Peyer's patch (tissue), 4 donors: ENCODE measurements around the gene SMIM45.
A peak's percentile ranks its signal among the peaks of the same experiment; 100 is the strongest.

ENCODE experiments used
- DNase-seq, 3 donors: peaks; one replicate each; pipeline ENCODE4 v3.0.0-alpha.2; 2017 to 2019
- H3K27ac ChIP-seq, 4 donors: fragments of 200-600 bp; sonication (generic); one replicate each; pipeline ENCODE4 v1.5.1; 2016 to 2019
- H3K27me3 ChIP-seq, 2 donors: fragments of 200-600 bp; sonication (generic); one replicate each; pipeline ENCODE4 v1.5.1; 2019
- H3K36me3 ChIP-seq, 3 donors: fragments of 200-600 bp; sonication (generic); one replicate each; pipeline ENCODE4 v1.5.1; 2016 to 2019
- H3K4me1 ChIP-seq, 4 donors: fragments of 200-600 bp; sonication (generic); one replicate each; pipeline ENCODE4 v1.5.1; 2016 to 2019
- H3K4me3 ChIP-seq, 4 donors: fragments of 200-600 bp; sonication (generic); 1 replicate in 3 of 4; 2 replicates in 1 of 4; pipeline ENCODE4 v1.5.1; 2016 to 2019; ENCODE audit warnings: mild to moderate bottlenecking in 1 of 4
- H3K9me3 ChIP-seq, 4 donors: fragments of 200-600 bp; sonication (generic); one replicate each; pipeline ENCODE4 v1.5.1; 2016 to 2019; ENCODE audit warnings: mild to moderate bottlenecking in 1 of 4
- POLR2A ChIP-seq, 2 donors: fragments of 450-650 bp; IDR thresholded peaks; one replicate each; pipeline ENCODE4 v1.5.1; 2017; ENCODE audit warnings: antibody characterized with exemption in 2 of 2, mild to moderate bottlenecking in 2 of 2, moderate library complexity in 2 of 2
- TF ChIP-seq, protein P1 (sequence below), 6 experiments: fragments of 450-650 bp in 4 of 6; fragments of 200-600 bp in 2 of 6; sonication (generic) in 1 of 6; IDR thresholded peaks; one replicate each; pipeline ENCODE4 v1.5.1; 2017 to 2019; ENCODE audit warnings: antibody characterized with exemption in 6 of 6, mild to moderate bottlenecking in 3 of 6, moderate library complexity in 1 of 6

Gene SMIM45

DNA sequence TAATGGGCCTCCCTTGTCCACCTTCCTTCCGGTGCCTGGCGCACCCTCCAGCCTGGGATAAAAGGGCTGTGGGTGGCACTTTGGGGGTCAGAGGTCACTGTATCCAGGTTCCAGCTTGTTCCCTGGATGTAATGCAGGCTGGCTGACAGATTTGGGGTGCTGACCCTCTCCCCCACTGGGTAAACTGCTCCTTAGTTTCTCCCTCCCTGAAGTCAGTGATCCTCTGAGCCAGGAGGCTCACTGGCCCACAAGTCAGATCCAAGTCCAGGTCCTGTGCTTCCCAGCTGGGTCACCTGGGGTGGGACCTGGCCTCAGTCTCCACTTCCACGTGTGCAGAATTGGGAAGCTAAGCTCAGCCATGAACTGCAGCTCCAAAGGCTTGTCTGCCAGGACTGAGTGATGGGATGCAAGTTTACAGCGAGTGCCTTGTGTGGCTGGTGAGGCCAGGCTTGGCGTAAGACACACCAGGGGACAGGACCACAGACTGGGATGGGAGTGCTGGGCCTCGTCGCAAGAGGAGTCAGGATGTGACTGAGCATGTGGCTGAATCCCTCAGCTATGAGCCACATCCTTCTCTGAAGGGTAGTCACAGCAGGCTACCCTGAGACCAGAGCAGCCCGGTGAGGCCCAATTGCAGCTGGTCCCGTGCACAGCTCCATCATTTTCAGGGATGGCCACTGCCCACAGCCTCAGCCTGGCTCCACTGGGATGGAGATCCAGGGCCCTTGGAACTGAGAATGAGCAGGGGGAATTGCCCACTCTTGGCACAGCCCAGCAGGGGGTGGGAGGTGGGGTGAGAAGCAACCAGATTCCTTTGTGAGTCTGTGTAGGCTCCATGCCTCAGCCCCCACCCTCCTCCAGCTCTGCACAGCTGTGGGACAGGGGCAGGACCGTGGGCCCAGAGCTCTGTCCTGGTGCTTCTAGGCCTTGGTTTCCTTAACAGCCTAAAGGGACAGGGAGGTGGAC lies 44.2 kb upstream of the SMIM45 start:
- no peaks in the 10 kb centered on the region for H3K9me3 ChIP-seq
- H3K27ac ChIP-seq = peak overlapping the region in 1 of 4 donors; percentile 67
- no peak overlapping the region for H3K4me3 ChIP-seq
- peaks cover 0 to 46% (median 0%) of the 10 kb centered on the region in 3 donors for H3K36me3 ChIP-seq
- H3K27me3 ChIP-seq = peaks cover 0 to 32% of the 10 kb centered on the region in 2 donors
- DNase-seq = no peak
- peaks cover 0 to 34% (median 20%) of the 10 kb centered on the region in 4 donors for H3K4me1 ChIP-seq
- TF ChIP-seq POLR2A (IDR thresholded peaks at IDR 0.05) = no peak

DNA sequence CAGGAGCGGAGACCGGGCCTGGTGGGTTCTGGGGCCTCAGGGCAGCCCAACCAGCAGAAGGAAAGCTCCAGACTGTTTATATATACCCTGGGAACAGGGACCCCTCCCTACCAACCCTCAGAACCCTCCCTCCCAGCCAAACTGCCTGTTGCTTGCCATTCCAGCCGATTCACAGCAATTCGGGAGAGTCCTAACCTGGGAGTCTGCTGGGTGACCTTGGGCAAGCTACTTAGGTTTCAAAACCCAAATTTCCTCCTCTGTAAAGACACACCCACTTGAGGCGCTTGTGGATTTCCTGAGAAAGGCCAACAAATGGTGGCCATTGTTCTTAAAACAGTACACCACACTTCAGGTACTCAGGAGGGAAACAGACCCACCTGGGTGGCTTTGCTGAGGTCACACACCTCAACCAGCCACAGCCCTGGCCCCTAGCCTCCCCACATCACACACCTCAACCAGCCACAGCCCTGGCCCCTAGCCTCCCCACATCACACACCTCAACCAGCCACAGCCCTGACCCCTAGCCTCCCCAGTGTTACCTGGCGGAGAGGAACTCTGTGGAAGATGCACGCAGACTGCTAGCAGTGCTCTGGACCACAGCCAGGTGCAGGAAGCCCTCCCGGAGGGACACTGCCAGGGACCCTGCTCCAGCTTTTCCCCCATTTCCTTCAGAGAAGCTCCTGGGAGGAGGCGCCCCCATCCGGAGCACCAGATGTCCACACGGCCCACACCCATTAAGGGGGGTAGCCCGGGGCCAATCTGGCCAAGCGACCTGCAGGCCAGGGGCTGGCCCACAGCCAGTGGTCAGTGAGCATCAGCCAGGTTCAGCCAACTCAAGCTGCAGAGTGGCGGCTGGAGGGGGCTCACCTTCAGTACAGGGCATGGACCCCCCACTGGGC lies 43.3 kb upstream of the SMIM45 start:
- Histone ChIP-seq H3K4me3 (no peak overlapping the region), H3K27me3 (peaks cover 0 to 41% of the 10 kb centered on the region in 2 donors), H3K4me1 (peaks cover 0 to 34% (median 20%) of the 10 kb centered on the region in 4 donors), H3K27ac (peak overlapping the region in 1 of 4 donors; percentile 67), H3K9me3 (no peaks in the 10 kb centered on the region), H3K36me3 (peaks cover 0 to 36% (median 0%) of the 10 kb centered on the region in 3 donors)
- TF ChIP-seq, protein P1, sequence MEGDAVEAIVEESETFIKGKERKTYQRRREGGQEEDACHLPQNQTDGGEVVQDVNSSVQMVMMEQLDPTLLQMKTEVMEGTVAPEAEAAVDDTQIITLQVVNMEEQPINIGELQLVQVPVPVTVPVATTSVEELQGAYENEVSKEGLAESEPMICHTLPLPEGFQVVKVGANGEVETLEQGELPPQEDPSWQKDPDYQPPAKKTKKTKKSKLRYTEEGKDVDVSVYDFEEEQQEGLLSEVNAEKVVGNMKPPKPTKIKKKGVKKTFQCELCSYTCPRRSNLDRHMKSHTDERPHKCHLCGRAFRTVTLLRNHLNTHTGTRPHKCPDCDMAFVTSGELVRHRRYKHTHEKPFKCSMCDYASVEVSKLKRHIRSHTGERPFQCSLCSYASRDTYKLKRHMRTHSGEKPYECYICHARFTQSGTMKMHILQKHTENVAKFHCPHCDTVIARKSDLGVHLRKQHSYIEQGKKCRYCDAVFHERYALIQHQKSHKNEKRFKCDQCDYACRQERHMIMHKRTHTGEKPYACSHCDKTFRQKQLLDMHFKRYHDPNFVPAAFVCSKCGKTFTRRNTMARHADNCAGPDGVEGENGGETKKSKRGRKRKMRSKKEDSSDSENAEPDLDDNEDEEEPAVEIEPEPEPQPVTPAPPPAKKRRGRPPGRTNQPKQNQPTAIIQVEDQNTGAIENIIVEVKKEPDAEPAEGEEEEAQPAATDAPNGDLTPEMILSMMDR (IDR thresholded peaks at IDR 0.05) = no peak
- TF ChIP-seq POLR2A (IDR thresholded peaks at IDR 0.05) = no peak
- peak in 2 of 3 donors; percentile 52 to 73 for DNase-seq

DNA sequence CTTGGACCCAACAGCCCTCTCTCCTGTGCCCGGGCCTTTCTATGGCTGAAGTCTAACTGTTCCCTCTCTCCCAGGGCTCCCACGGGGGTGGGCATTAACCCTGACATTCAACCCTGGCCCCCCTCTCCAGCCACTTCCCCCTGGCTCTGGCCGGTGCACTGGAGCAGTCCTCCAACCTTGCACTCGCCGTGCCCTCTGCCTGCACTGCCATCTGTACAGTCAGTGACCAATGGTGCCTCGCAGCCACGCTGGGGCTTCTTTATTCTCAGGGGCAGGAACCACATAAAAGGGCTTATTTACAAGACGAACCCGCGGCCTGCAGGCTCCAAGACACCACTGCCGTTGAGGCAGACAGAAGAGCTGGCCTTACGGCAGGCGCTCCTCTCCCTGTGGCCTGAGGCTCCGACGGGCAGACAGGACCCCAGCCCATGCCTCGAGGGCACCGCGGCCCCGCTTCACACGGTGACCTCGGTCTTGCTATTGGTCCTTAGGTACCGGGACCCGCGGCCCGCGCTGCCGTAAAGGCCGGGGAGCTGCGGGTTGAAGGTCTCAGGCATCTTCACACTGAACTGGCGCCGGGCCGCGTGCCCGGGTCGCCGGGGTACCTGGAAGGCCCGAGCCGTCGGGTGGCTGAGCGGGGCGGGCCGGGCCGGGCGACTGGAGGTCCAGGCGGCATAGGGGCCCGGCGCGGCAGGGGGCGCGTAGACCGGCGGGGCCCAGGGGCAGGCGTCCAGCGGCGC lies 42.5 kb upstream of the SMIM45 start:
- H3K27ac ChIP-seq = peak overlapping the region in 1 of 4 donors; percentile 67
- peak in 1 of 3 donors; percentile 49 for DNase-seq
- peaks cover 0 to 48% of the 10 kb centered on the region in 2 donors for H3K27me3 ChIP-seq
- peaks cover 0 to 28% (median 0%) of the 10 kb centered on the region in 3 donors for H3K36me3 ChIP-seq
- peaks cover 0 to 42% (median 23%) of the 10 kb centered on the region in 4 donors for H3K4me1 ChIP-seq
- TF ChIP-seq, protein P1 (IDR thresholded peaks at IDR 0.05) = no peak
- TF ChIP-seq POLR2A (IDR thresholded peaks at IDR 0.05) = no peak
- H3K4me3 ChIP-seq = peak overlapping the region; percentile 26 to 51 (median 42)
- H3K9me3 ChIP-seq = no peaks in the 10 kb centered on the region

DNA sequence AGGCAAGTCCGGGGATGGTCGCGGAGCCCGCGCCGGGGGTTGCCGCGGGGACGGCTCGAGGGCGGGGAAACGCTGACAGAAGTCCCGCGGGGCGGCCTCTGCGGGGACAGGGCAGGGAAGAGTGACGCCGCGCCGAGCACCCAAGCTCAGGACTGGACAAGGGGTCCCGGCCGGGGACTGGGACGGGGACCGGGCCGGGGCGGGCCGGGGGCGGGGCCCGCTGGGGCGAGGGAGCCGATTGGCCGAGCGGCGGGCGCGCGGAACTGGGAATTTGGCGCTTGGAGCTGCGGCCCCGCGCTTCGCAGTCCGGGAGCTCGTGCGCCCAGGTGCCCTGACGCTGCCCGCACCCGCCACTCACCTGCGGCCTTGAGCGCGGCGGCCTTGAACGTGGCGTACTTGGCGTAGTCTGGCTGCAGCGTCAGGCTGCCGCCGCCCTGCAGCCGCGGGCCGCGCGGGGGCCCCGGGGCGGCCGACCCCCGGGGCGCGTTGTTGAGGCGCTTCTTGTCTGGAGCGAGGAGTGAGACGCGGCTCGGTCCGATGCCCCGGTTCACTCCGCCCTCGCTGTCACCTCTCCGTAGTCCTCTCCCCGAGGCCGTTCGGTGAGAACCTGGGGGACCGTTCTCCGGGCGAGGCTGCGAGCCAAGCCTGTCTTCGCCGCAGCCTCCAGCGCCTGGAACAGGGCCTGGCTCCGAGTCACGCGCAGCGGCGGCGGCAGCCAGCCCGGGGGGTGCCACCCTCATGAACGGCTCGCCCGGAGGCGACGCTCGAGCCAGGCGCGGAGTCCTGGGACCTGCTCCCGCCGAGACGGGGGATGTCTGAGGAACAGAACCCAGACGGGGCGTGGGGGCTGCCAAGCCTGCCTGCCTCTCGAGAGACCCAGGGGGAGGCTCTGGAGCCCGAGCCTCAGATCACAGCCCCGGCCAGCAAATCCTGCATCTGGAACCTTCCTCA lies 41.6 kb upstream of the SMIM45 start:
- no peak for DNase-seq
- Histone ChIP-seq H3K9me3 (no peaks in the 10 kb centered on the region), H3K4me3 (peak overlapping the region; percentile 26 to 51 (median 42)), H3K27me3 (peaks cover 0 to 56% of the 10 kb centered on the region in 2 donors), H3K4me1 (peaks cover 2 to 49% (median 27%) of the 10 kb centered on the region in 4 donors), H3K27ac (peak overlapping the region in 1 of 4 donors; percentile 67), H3K36me3 (peaks cover 0 to 20% (median 0%) of the 10 kb centered on the region in 3 donors)
- TF ChIP-seq, protein P1 (IDR thresholded peaks at IDR 0.05) = no peak
- no peak for TF ChIP-seq POLR2A (IDR thresholded peaks at IDR 0.05)
